T-helper 2 cell treated with Interferon-gamma antibody and Interleukin-4, amounts not matched to agents 100 ng/mL and 5 ng/mL, for 36 hours (primary cell): ENCODE data around the gene POLR3E. TPM values are rescaled to one million over a fixed set of nuclear protein-coding genes. Genes with fewer than 3 reads are reported as not detected.
"Not testable (repeated sequence)": the region's sequence is repeated elsewhere in the genome, so short reads cannot be mapped to it uniquely, and the experiment has no call there.

Source experiments
- intact Hi-C: fragments of 100-400 bp; cut with micrococcal nuclease; formaldehyde crosslinking; loops from one replicate; pipeline ENCODE4 v1.15.1; 2023
- total RNA-seq: library from RNA; stranded (reverse); gene quantifications from 2 replicates; pipeline ENCODE4 v1.2.3, GENCODE V29; 2022

The POLR3E gene
- total RNA-seq, 1 donor from 2014 or later: 63.1 TPM

DNA sequence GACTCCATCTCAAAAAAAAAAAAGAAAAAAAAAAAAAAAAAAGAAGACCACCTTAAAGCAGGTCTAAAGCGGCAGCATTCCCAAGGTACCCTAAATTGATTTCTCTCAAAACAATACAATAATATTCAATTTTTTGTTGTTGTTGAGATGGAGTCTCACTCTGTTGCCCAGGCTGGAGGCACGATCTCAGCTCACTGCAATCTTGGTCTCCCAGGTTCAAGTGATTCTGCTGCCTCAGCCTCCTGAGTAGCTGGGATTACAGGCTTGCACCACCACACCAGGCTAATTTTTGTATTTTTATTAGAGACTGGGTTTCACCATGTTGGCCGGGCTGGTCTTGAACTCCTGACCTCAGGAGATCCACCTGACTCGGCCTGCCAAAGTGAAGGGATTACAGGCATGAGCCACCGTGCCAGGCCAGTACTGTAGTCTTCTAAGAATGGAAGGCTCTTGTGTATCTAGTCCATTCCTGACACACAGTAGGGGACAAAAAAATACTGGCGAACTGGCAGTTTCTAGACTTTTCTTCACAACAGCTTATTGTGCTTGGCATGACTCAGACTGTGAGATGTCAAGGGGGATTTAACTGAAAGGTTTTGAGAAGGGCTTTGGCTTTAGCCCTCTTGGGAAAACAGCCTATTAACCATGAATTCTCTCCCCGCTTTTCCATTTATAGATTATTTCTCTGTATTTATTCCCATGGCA, 59.9 kb downstream of the POLR3E start:
- intact Hi-C loops: no loop called here

DNA sequence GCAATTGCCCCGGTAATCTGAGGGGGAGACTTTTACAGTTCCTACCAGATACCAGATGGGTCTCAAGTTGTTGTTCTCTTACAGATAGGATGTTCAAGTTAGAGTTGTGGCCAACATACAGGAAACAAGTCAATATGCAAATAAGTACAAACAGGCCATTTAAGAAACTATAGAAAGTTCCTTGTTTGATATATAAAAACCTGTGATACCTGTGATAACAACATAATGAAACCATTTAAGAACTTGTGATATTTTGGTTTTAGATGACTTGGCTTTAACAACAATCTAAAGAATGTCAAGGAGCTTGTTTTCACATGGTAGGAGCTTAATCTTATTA, 60.4 kb downstream of the POLR3E start:
- intact Hi-C loops: no loop called here

- intact Hi-C loops: loop anchor here (1.0 kb wide), 2 partner anchors 11 to 16 kb away; partner anchors contain the start of gene CDR2
These were observed 60.8 kb downstream of the POLR3E start for GRCh38 chr16:22358000-22358399.

GRCh38 chr16:22359679-22360078, 62.5 kb downstream of the POLR3E start:
- intact Hi-C loops: no loop called here

DNA sequence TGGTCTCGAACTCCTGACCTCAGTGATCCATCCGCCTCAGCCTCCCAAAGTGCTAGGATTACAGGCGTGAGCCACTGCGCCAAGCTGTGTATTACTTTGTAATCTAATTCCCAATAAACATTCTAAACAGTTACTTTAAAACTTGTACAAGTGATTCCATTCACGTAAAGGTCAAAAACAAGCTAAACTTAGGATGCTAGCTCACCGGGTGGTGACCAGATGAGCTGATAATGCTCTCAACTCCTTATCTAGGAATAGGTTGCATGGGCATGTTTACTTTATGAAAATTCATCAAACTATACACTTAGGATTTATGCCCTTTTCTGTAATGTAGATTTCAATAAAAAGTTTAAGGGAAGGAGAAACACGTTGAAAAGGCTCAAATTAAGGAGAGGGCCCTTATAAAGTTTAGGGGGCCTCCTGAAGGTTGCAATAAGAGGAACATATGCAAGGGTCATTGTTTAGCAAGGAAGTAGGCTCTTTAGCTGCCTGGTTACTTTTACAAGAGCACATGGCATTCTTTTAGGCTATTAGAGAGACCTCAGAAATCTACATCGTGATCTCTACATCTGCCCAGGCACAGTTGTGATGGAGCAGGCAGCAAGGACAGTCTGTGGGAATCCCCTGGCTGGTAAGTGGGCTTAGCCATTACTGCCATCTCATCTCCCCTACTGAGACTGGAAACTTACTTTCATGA, 63.9 kb downstream of the POLR3E start:
- intact Hi-C loops: no loop called here

GRCh38 chr16:22364241-22364640, 67.0 kb downstream of the POLR3E start:
- intact Hi-C loops: no loop called here

DNA sequence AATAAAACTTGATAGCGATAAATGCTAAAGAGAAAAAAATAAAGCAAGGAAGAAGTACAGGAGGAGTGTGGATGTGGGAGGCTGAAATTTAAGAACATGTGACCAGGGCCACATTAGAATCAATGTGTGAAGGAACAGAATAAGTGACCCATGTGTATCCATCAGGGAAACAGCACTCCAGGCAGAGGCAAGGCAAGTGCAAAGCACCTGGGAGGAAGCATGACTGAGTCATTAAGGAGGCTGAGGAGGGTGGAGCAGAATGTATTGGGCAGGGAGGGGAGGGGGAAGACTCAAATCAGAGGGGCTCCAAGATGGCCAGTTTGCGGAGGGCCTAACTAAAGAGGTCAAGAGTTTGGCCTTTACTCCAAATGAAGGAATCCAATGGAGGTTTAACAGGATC, 69.2 kb downstream of the POLR3E start:
- intact Hi-C loops: no loop called here

DNA sequence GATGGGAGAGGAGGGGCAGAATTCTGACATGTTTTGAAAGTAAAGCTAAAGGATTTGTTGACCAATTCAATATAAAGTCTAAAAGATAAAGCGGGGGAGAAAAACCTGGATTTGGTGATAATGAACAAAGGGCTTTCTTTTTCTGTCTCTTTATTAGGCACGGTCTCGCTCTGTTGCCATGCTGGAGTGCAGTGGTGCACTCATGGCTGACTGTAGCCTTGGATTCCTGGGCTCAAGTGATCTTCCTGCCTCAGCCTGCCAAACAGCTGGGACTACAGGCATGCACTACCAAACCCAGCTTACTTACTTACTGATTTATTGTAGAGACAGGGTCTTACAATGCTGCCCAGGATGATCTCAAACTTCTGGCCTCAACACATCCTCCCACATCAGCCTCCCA, 69.7 kb downstream of the POLR3E start:
- intact Hi-C loops: no loop called here

GRCh38 chr16:22368200-22368826, 71.1 kb downstream of the POLR3E start:
- intact Hi-C loops: not testable (repeated sequence)

DNA sequence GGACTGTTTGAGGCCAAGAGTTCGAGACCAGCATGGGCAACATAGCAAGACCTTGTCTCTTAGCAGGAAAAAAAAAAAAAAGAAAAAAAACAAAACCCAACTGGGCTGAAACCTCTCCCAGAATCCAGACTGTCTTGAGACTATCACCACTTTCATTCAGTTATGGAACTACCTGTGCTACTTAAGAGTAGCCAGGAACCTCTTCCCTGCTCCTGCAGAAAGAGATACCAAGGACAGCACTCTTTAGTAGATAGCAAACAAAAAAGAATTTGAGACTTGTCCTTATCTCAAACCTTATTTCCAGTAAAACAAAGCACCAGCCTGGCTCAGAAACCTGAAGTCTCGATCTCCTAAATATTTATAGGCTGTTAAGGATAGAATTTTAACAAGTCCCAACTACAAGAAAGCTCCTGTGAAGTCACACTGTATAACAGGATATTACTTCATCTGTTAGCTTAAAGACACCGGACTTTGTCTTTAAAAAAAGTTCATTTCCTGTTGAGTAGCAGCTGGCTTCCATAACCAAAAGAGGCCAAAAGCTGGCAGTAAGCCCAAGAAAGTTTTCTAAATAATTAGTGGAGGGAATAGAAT, 72.1 kb downstream of the POLR3E start:
- intact Hi-C loops: loop anchor here (1.0 kb wide), 1 partner anchor 11 kb away; no protein-coding TSS in a partner anchor

GRCh38 chr16:22370038-22370820, 73.0 kb downstream of the POLR3E start:
- intact Hi-C loops: loop anchor here (5.0 kb wide), 1 partner anchor 33 kb away; no protein-coding TSS in a partner anchor

DNA sequence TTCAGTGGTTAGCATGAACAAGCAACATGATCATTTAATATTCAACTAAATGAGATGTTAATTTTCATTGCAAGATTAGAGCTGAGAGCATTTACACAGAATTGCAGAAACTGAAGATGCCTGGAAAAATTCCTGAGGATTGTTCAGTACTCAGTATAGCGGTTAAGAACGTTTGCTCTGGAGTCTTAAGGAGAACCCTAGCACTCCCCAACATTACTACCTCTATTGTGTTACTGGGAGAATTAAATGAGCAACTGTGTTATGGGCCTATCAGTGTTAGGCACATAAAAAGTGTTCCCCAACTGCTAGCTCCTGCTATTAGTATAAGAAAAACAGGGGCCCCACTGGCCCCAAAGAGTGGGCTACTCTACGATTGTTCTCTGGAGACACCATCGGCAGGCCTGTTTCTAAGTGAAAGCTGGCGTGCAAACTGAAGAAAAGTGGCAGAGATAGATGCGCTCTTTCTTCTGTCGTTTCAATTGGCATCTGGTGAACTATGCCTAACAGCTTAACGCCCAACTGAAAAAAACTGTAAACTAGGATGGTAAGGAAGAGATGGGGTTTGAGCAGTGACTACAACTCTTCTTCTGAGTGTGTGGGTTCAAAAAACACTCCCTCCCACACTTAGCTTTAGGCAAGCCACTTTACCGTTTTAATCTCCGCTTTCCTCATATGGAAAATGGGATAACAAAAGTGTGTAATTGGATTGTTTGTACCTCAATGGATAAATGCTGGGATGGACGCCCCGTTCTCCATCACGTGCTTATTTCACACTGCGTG, 75.9 kb downstream of the POLR3E start:
- intact Hi-C loops: loop anchor here (5.0 kb wide), 1 partner anchor 36 kb away; no protein-coding TSS in a partner anchor

DNA sequence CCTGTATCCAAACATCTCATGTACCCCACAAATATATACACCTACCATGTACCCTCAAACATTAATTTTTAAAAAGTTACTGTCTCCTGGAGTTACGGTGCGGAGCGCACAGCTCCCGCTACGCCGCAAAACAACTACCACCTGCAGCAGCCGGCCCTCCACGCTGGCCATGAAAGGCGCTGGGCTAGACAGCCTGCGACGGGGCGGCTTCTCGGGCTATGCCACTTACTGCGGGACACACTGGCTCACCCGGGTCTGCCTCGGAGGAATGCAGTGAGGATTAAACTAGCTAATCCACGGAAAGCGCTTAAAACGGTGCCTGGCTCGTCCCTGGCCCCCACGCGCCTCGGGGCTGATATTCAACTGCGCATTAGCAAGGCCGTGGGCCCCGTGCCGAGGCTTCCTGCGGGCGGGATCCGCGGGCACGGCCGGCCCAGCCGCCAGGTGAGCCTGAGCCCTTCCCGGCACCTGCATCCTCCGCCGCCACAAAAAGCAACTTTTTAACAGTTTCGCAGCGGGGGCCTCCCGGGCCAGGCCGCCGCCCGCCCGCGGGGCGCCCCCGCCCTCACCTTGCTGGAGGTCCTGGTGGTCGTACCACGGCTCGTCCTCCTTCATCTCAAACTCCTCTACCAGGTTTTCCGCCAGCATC, 76.6 kb downstream of the POLR3E start:
- intact Hi-C loops: loop anchor here (1.0 to 5.0 kb wide), 6 partner anchors 15 to 183 kb away; partner anchors contain the start of gene POLR3E

- intact Hi-C loops: loop anchor here (1.0 to 5.0 kb wide), 6 partner anchors 16 to 184 kb away; partner anchors contain the start of gene POLR3E
These were observed 77.3 kb downstream of the POLR3E start, which contains the start of gene CDR2 for GRCh38 chr16:22374311-22375116. TSS of gene CDR2 (minus strand) at chr16:22374619. CDS start at chr16:22374309, 310 bp downstream.

- intact Hi-C loops: no loop called here
These were observed 78.1 kb downstream of the POLR3E start for GRCh38 chr16:22375117-22375962.

GRCh38 chr16:22375963-22376640, 78.9 kb downstream of the POLR3E start:
- intact Hi-C loops: no loop called here

GRCh38 chr16:22379656-22380055, 82.4 kb downstream of the POLR3E start:
- intact Hi-C loops: no loop called here
